Activated naive CD4-positive, alpha-beta T cell treated with anti-CD3 and anti-CD28 coated beads, Interleukin-2, amount 50 U/mL, for 16 hours (primary cell): ENCODE results near the gene MYO5B.

Experiments
- DNase-seq: peaks from one replicate; pipeline ENCODE4 v3.0.0-alpha.2; 2020

The MYO5B gene

GRCh38 chr18:49875155-49875554, 319.8 kb downstream of the MYO5B start:
- no peak for DNase-seq

GRCh38 chr18:49874238-49874637, 320.7 kb downstream of the MYO5B start:
- DNase-seq, result no peak

DNA sequence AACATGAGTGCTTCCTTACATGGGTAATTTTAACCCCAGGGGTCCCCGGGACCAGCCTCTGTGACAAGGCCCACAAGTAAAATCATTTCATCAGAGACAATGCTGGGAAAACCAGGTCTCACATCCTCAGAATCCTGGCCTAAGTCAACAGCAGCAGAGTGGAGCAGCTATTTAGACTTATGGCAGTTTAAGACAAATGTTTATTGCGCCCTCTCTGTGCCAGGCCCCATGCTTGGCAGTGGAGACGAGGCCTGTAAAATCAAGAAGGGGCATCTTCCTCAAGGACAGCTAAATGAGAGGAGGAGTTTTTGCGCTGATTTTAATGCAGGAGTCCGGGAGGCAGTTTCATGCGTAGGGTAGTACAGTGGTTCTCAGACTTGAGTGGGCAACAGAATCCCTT, 325.6 kb downstream of the MYO5B start:
- no peak for DNase-seq

DNA sequence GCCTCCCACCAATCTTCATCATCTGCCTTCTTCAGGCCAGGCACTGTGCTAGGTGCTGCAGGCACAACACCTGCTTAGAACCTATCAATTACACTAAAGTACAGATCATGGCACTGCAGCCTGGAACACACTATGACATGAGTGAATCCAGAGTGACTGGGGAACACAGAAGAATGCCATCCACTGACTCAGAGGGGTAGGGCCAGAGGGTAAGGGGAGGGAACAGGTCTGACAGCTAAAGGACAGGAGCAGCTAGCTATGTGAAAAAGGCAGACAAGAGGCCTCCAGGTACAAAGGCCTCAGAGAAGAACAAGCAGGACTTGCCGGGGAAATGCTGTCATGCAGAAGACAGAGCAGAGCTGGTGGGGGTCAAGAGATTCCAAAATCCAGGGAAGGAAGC, 328.3 kb downstream of the MYO5B start:
- DNase-seq, result no peak

DNA sequence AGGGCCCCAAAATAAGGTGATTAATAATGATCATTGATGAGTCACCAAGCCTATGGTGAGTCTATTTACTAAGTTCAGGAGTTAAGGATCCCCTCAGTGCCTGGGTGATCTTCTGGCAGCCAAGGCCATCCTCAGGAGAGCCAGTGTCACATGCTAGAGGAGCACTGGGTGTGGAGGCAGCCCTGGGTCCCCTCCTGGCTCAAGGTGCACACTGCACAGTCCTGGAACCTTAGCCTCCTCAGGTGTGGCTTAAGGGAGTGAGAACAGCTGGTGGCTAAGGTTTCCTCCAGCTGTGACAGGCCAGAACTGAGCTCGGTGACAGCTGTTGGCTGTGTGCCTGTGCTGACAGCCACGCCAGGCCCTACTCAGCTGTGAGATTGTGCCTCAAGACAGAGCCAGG, 329.5 kb downstream of the MYO5B start:
- no peak for DNase-seq

- no peak for DNase-seq
These were observed 331.0 kb downstream of the MYO5B start for GRCh38 chr18:49863769-49864621.

- no peak for DNase-seq
These were observed 332.1 kb downstream of the MYO5B start for GRCh38 chr18:49862656-49863385.

DNA sequence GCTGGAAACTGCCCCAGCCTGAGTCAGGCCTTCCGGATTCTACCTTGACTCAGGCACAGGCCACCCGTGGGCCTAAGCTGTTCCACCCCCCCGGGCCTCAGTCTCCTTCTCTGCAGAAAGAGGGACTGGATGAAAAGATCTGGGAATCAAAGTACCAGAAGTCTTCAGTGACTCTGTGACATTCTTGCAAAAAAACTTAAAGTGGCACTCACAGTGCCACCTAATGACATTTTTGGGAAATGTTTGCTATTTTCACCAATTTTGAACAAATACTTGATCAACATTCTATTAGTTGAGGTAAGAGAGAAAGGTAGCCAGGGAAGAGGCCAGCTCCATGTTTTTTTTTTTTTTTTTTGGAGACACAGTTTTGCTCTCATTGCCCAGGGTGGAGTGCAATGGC, 333.3 kb downstream of the MYO5B start:
- no peak for DNase-seq

GRCh38 chr18:49859725-49860124, 335.2 kb downstream of the MYO5B start:
- DNase-seq, result no peak

DNA sequence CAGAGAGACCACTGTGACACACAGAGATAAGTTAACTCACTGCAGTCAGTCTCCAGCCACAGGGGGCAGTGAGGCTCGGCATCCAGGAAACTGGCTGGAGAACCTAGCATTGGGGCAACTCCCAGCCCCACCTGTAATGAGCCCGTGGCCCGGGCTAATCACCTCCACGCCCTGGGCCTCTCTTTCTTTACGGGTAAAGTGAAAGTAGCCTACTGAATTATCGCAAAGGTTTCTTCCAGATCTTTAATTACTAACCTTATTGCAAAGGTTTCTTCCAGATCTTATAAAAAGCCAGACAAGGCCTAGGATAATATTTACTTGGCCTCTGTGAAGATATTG, 336.0 kb downstream of the MYO5B start:
- no peak for DNase-seq

DNA sequence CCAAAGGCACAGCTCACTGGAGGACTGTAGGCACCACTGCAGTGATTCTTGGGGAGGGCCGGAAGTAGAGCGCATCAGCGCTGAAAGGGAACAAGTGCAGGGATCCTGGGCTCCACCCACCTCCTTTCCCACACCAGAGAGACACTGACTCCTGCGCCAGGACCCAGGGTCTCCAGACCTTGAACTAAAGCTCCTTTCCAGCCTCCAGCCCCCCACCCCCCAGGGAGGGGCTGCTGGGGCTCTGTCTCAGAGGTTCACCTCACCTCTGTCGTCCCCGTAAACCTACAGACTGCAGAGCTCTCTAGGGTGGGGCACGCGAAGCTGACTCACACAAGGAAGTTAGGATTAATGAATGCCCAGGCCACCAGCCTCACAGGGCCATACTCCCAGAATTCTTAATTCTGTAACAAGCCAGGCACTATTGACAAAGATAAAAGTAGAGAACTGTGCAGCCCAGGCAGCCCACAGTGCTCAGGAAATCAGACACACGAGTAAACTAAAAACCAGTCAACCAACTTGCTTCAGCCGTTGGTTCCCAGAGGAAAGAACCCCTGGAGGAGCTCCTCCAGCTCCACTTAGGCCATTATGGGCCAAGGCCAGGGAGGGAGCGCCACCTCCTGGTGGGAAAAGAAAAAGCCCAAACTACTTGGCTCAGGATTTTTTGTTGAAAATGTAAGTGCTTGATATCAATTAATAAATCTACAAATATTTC, 336.5 kb downstream of the MYO5B start:
- peak; percentile 48 for DNase-seq

GRCh38 chr18:49857708-49858107, 337.2 kb downstream of the MYO5B start:
- DNase-seq, result no peak

GRCh38 chr18:49856496-49856895, 338.5 kb downstream of the MYO5B start:
- no peak for DNase-seq

GRCh38 chr18:49855711-49856415, 339.1 kb downstream of the MYO5B start:
- DNase-seq, result no peak

- DNase-seq, result no peak
These were observed 340.3 kb downstream of the MYO5B start for GRCh38 chr18:49854681-49855080.

DNA sequence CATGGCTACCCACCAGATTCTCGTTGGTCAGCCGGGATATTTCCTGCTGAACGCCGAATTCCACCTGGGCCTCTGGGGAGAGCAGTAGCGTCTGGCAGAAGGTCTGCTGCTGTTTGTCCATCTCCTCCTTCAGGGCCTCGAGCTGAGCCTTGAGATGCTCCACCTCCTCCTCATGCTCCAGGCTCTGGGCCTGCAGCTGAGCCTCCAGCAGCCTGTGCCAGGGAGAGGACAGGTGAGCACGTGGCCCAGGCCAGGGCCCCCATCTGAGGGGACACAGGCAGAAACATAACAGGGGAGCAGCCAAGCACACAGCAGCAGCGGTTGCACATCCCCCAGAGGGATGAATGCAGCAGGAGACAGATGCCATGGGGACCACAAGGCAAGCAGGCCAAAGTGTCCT, 341.5 kb downstream of the MYO5B start:
- no peak for DNase-seq

GRCh38 chr18:49853011-49853410, 341.9 kb downstream of the MYO5B start:
- DNase-seq, result no peak

DNA sequence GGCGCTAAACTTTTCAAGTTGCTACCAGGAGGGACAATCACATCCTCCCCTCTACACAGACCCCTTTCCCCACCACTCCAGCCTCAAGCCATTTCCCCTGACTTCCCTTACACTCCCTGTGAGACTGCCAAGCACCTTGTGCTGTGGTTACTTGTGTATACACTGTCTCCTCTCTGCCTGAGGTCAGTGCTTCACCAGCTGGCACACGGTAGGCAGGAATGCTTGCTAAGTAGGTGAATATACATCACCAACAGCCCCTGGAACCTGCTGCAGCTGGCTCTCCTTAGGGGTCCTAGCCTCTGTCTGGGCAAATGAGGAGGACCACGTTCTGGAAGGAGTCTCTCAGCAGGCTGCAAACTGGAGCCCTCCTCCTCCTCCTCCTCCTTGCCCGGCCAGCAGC, 343.3 kb downstream of the MYO5B start:
- no peak for DNase-seq

DNA sequence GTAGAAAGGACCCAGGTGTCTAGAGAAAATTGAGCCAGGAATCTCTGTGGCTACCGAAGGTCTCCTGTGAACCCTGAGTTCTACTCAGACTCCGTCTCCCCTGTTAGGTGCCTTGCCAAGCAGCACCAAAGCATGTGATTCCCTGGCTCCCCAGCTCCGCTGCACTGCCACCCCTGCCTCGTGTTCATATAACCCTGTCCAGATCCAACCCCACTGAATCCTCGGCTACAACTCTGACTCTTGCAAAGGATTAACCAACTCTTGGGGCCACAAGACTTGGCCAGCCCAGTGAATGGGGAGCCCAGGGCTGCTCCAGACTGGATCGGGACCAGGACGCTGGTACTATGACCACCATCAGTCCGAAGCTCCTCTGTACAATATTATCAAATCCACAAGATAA, 344.3 kb downstream of the MYO5B start:
- no peak for DNase-seq

GRCh38 chr18:49849331-49850217, 345.4 kb downstream of the MYO5B start:
- DNase-seq, result no peak

- DNase-seq, result no peak
These were observed 346.8 kb downstream of the MYO5B start for GRCh38 chr18:49848115-49848514.

DNA sequence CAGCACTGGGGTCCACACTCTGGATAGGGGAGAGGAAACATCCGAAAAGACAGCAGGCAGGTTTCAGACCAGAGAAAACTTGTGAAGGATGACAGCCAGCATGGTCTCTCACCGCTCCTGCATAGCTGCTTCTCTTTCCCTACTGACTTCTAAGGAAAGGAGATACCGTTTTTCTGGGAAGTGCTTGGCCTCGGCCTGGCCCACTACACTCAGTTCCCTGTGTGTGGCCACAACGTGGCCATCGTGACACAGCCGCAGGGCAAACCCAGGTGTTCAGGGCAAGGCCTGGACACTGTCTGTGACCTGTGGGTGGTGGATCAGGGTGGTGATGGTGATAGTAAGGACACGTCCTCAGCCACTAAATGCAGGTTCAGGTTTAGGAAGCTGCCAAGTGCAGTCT, 347.4 kb downstream of the MYO5B start:
- DNase-seq, result no peak
